NCI-H2171 treated with DMSO at 0.1 percent for 48 hours (cell line): Measurements from ENCODE around the gene FKBP3.
"Not testable (repeated sequence)": the region's sequence is repeated elsewhere in the genome, so short reads cannot be mapped to it uniquely, and the experiment has no call there.

Experiments used
- DNase-seq: peaks from one replicate; lab custom pipeline; 2025; lab: John Stamatoyannopoulos, UW

FKBP3 gene

DNA sequence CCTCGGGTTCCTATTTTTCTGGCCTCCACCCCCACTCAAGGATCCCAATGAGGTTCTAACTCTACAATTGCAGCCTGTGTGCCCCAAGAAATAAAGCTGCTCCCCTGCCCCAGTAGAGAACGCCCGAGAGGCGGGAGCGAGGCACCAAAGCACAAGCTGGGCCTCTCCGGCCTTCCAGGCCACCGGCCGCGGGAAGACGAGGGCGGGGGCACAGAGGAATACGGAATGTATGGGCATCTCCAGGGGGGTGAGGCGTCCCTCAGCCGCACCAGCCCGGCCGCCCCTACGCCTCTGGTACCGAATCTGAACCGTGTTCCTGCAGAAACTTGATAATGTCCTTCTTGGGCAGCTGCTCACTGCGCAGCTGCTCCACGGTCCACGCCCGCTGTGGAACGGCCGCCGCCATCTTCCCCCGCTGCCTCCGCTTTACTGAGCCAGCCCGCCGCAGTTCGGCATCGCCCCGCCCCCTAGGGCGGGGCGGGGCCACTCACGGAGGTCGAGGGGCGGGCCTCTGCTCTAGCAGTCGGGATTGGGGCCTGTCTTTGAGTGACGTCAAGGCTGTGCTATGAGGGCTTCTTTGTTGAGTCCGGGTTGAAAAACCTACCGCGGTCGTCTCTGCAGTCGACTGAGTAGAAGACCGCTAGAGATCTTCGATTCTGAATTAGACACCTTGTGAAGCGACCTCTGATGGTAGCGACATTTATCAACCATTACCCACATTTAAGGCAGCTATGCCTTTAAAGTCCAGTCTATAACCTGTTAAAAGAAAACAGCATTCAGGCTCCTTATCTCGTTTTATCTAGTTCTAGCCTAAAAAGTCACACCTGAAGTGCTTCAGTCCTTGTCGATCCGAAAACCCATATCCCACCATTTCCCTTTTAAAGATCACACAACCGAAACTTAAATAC is at the start of gene FKBP3:
Gene FKBP3, minus strand, starts transcription at position 431 of the 908 bp plus-strand sequence. Its CDS starts 25 bp downstream, at position 406.
- peak; percentile 100 for DNase-seq

DNA sequence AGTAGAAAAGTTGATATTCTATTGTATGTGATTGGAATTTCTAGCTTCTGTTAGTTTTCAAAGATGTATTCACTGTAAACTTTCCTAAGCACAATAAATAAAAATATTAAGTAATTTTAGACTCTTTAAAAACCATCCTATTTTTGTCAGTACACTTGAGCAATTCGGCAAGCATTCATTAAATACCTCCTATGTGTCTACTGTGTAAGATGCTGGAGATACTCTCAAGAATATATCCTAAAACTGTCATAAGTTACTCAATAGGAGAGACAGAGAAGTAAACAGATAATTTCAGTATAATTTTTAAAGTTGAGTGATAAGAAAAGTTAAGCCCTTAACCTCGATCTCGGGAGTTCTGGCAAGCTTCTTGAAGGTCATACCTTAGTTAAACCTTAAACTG is 47.5 kb upstream of the FKBP3 start:
- DNase-seq: no peak

GRCh38 chr14:45181329-45181728 is 47.0 kb upstream of the FKBP3 start:
- DNase-seq: no peak

- DNase-seq: no peak
These were observed 42.8 kb upstream of the FKBP3 start for GRCh38 chr14:45177076-45177475.

DNA sequence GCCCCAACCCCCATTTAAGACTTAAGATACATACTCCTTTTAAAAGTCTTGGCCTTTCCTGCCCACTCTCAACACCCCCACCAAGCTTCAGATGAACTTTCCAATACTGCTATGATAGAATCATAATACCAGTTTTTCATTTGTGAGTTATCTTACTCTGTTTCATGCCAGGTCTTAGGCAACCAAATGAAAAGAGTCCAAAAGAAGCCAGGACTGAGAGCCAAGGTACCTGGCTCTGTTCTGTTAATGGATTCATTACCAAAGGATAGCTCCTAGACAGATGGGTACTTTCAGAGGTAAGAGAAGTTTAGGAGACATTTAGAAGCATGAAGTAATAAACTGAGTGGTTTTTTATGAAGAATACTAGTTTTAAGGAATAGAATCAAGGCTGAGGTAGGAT is 35.6 kb upstream of the FKBP3 start:
- no peak for DNase-seq

DNA sequence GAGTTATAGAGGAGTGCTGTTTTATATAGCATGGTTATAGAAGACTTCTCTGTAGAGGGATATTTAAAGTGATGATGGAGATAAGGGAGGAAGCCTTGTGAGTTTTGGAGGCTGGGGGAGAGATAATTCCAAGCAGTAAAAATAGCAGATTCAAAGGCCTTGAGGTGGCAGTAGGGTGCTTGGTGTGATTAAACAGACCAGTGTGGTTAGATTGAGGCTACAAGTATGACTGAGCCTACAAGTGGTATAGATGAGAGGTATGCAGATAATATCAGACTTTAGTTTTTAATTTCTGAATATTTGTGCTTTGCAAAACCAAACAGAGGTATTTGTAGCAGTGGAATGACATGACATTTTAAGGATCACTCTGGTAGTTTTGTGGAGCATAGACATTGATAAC is 21.8 kb upstream of the FKBP3 start:
- DNase-seq: no peak

GRCh38 chr14:45150386-45150890 is 16.2 kb upstream of the FKBP3 start:
- no peak for DNase-seq

GRCh38 chr14:45149602-45150001 is 15.3 kb upstream of the FKBP3 start:
- DNase-seq: no peak

DNA sequence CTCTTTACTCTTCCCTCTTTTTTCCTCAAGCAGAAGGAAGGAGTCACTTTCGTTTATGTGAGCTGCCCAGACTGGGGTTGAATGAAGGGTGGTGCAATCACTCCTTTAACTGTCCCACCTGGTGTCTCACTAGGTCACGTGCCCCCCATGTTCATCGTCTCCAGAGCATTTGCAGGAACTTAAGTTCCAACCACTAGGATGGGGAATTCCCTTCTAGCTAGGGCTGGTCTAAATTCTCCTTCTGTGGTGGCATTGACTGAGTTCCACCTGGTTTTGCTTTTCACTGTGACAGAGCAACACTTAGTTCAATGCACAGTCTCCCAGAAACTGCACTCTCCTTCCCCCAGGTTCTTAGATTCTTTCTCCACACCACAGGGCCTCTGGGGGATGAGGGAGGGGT is 10.9 kb upstream of the FKBP3 start:
- DNase-seq: no peak

DNA sequence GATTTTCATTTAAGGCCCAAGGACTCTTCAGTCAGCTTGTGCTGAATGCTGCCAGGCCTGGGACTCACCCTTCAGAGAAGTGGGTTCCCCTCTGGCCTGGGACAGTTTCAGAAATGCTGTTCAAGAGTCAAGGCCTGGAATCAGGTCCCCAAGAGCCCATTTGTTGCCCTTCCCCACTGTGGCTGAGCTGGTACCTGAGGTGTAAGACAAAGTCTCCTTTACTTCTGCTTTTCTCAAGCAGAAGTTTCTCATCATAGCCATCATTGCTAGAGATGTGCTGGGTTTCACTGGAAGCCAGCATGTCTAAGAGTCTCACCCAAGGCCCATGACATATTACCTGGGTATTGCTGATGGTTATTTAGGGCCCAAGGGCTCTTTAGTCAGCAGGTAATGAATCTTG is 10.4 kb upstream of the FKBP3 start:
- no peak for DNase-seq

- DNase-seq: not testable (repeated sequence)
These were observed 7.8 kb upstream of the FKBP3 start for GRCh38 chr14:45142083-45142482.

DNA sequence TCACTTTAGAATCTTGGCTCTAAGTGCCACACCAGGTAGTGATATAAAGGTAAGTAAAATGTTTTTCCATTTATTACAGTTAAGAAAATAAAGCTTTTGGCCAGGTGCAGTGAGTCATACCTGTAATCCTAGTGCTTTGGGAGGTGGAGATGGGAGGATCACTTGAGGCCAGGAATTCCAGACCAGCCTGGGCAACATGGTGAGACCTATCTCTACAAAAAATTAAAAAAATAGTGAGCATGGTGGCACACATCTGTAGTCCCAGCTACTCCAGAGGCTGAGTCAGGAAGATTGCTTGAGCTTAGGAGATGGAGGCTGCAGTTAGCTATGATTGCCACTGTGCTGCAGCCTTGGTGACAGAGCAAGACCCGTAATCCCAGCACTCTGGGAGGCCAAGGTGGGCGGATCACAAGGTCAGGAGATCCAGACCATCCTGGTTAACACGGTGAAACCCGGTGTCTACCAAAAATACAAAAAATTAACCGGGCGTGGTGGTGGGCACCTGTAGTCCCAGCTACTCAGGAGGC is 6.4 kb upstream of the FKBP3 start:
- no peak for DNase-seq

- DNase-seq: no peak
These were observed 2.1 kb upstream of the FKBP3 start for GRCh38 chr14:45136399-45136798.

GRCh38 chr14:45135659-45136395 is 1.5 kb upstream of the FKBP3 start, which contains the start of gene FANCM:
Gene FANCM, plus strand, starts transcription at chr14:45135930. Its CDS starts 102 bp downstream, at chr14:45136032.
- DNase-seq: peak; percentile 99

- peak; percentile 77 for DNase-seq
These were observed 875 bp upstream of the FKBP3 start for GRCh38 chr14:45135156-45135555.

- no peak for DNase-seq
These were observed 614 bp downstream of the FKBP3 start for GRCh38 chr14:45133683-45134050.

GRCh38 chr14:45128963-45129629 is 5.2 kb downstream of the FKBP3 start:
- DNase-seq: no peak

- DNase-seq: no peak
These were observed 8.5 kb downstream of the FKBP3 start for GRCh38 chr14:45125754-45126153.

- no peak for DNase-seq
These were observed 11.0 kb downstream of the FKBP3 start for GRCh38 chr14:45123271-45123670.

- DNase-seq: no peak
These were observed 14.2 kb downstream of the FKBP3 start for GRCh38 chr14:45120096-45120495.

DNA sequence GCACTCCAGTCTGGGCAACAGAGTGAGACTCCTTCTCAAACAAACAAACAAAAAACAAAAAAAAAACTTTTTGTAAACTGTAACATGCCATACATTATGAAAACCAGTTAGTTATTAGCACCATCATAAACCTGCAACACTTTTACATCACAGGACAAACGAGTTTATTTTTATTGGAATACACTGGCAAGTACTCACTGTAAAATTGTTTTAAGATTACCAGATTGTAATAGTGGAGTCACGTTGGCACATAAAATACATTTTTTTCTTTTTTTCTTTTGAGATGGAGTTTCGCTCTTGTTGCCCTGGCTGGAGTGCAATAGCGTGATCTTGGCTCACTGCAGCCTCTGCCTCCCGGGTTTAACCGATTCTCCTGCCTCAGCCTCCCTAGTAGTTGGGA is 15.7 kb downstream of the FKBP3 start:
- no peak for DNase-seq

- DNase-seq: no peak
These were observed 20.0 kb downstream of the FKBP3 start for GRCh38 chr14:45114327-45114726.
